Transverse colon (tissue), 4 donors: Measurements from ENCODE around the gene MACO1.

Experiments used
- EP300 ChIP-seq: sonication (generic); formaldehyde crosslinking; IDR thresholded peaks from one replicate; pipeline ENCODE4 v1.6.1; 2017; ENCODE audit warnings: antibody characterized with exemption, low read depth
- POLR2A ChIP-seq: fragments of 450-650 bp; IDR thresholded peaks from one replicate; pipeline ENCODE4 v1.6.1; 2016; ENCODE audit warnings: antibody characterized with exemption, mild to moderate bottlenecking, moderate library complexity
- POLR2AphosphoS5 ChIP-seq, 3 donors: sonication (generic); formaldehyde crosslinking; IDR thresholded peaks; one replicate each; pipeline ENCODE4 v1.6.1; 2016; ENCODE audit warnings: antibody characterized with exemption in 3 of 3
- TF ChIP-seq, protein P1 (sequence below), 5 experiments: fragments of 200-600 bp in 3 of 5; fragments of 450-650 bp in 2 of 5; sonication (generic) in 3 of 5; IDR thresholded peaks; 1 replicate in 2 of 5; 2 replicates in 3 of 5; pipeline ENCODE4 v1.5.1; 2016 to 2017; ENCODE audit warnings: antibody characterized with exemption in 5 of 5, inconsistent platforms in 3 of 5, mild to moderate bottlenecking in 2 of 5, moderate library complexity in 1 of 5

- TF ChIP-seq, protein P1, sequence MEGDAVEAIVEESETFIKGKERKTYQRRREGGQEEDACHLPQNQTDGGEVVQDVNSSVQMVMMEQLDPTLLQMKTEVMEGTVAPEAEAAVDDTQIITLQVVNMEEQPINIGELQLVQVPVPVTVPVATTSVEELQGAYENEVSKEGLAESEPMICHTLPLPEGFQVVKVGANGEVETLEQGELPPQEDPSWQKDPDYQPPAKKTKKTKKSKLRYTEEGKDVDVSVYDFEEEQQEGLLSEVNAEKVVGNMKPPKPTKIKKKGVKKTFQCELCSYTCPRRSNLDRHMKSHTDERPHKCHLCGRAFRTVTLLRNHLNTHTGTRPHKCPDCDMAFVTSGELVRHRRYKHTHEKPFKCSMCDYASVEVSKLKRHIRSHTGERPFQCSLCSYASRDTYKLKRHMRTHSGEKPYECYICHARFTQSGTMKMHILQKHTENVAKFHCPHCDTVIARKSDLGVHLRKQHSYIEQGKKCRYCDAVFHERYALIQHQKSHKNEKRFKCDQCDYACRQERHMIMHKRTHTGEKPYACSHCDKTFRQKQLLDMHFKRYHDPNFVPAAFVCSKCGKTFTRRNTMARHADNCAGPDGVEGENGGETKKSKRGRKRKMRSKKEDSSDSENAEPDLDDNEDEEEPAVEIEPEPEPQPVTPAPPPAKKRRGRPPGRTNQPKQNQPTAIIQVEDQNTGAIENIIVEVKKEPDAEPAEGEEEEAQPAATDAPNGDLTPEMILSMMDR (IDR thresholded peaks at IDR 0.05), result no peak
- no peak for TF ChIP-seq EP300
- TF ChIP-seq POLR2AphosphoS5 (IDR thresholded peaks at IDR 0.05), result no peak
- TF ChIP-seq POLR2A, result no peak
Observed at GRCh38 chr1:25505656-25506385, 75.1 kb downstream of the MACO1 start.
